ENCODE measurements around the gene PLEKHN1.
A peak's percentile ranks its signal among the peaks of the same experiment; 100 is the strongest.
"Not testable (repeated sequence)": the region's sequence is repeated elsewhere in the genome, so short reads cannot be mapped to it uniquely, and the experiment has no call there.

Gene PLEKHN1

DNA sequence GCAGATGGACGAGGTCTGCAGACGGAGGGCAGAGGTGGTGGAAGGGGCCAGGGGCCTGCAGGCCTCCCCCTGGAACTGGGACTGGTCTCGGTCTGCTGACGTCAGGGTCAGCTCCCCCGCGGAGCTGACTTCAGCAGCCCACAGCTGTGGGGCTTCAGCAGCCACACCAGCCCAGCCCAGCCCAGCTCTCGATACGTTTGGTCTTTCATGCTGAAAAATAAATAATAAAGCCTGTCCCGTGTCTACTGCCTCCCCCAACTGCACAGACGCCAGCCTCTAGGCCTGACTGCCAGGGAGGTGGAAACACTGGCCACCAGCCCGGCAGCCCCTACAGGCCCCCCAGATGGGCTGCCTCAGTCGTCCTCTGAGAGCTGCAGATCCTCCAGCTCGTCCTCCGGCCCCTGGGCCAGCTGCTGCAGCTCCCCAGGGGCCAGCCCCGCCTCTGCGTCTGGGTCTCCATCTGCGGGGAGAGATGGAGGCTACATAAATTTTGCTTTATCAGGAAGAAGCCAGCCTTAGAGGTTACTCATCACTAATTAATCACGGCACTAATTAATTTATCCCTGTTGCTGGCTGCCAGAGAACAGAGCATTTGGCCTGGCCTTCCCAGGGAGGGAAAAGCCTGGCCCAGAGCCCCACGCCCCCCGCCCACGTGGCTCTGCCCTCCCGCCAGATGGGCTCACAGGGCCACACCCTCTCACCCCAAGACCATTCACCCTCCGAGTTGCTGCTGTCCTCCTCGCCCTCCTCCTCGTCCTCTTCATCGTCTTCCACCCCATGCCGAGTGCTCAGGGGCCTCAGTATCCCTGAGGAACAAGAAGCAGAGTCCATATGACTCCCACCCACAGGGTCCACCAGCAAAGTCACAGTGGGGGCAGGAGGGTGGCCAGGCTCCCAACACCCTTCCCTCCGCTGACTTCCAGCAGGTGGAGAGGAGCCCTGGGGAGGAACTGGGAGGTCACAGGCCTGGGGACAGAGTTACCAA is 21.6 kb upstream of the PLEKHN1 start:
- DNase-seq, result no peak

DNA sequence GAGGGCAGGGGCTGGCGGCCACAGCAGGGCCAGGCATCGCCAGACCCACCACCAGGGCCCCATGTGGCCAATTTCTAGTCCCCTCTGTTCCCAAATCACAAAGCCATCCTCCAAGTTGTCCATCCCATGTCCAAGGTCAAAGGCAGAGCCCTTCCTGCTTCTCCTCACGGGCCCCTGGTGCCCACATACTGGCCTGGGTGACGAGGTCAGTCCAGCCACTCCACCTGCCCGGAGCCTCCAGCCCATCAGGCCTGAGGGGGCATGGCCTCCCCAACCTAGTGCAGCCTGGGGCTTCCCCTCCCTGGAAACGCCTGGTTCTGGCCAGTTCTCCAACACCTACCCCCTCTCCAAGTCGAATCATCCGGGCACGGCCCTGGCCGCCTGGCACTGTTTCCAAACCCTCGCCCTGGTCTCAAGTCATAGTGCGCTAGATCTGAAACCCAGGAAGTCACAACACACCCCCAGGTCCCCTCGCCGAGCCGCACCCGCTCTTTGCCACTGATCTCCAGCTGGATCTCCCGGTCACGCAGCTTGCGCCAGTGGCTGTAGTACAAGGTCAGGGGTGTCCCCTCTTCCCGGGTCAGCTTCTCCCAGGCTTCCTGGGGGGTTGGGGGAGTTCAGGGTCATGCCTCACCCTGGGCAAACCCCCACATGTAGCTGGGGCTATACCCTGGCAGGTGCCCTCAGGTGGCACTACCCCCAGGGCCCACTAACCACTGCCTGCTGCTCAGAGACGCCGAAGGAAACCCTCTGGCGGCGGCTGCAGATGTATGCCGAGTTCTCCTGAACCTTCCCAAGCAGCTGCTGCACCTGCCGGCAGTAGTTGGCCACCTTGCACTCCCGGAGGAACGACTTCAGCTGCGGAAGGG is 20.4 kb upstream of the PLEKHN1 start:
- no peak for DNase-seq

DNA sequence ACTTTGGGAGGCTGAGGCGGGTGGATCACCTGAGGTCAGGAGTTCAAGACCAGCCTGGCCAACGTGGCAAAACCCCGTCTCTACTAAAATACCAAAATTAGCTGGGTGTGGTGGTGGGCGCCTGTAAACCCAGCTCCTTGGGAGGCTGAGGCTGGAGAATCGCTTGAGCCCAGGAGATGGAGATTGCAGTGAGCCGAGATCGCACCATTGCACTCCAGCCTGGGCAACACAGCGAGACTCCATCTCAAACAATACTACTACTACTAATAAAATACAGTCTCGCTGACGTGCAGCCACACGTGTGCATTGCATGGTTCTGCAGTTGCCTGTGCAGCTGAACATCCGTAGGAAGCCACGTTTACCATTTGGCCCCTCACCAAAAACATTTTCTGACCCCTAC is 19.5 kb upstream of the PLEKHN1 start:
- DNase-seq, result not testable (repeated sequence)

DNA sequence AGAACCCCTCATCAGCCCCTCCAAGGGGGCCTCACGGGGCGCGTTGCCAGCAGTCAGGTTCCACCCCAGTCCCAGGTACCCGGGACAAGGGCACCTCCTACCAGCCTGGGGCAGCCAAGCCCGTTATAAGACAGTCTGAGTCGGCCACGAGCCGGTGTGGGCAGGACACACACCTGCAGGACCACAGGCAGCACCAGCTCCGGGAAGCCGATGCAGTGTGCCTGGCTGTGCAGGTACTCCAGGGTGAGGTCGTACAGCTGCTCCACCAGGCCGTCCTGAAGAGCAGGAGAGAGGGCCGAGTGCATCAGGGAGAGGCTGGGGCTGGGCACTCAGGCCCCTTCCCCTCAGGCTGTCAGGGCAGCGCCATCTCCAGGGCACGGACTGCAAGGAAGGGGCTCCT is 18.3 kb upstream of the PLEKHN1 start:
- DNase-seq, result no peak

DNA sequence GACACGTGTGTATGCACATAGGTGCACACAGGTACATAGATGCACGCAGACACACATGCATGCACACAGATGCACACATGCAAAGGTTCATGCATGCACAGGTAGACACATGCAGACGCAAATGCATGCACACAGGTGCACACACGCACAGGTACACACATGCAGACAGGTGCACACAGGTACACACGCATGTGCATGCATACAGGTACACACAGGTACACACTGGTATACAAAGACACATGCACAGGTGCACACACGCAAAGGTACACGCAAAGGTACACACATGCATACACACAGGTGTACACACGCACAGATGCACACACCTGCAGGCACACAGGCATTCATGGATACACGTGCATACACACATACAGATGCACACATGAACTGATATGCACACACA is 16.0 kb upstream of the PLEKHN1 start:
- DNase-seq, result no peak

DNA sequence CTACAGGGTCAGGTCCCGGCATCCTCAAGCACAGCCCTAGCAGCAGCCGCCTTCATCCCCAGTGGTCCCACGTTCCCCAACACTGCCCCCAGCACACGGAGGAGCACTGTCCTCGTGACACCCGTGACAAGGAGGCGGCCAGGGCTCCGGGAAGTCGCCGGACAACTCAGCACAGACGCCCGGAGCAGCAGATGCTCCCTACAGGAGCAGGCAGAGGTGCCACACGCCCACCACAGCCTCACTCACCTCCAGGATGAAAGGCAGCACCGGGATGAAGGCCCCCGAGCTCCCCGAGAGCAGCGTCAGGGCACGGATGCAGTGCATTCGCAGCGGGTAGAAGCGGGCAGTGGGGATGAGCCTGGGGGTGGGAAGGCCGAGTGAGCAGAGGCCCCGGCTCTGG is 15.4 kb upstream of the PLEKHN1 start:
- DNase-seq, result no peak

DNA sequence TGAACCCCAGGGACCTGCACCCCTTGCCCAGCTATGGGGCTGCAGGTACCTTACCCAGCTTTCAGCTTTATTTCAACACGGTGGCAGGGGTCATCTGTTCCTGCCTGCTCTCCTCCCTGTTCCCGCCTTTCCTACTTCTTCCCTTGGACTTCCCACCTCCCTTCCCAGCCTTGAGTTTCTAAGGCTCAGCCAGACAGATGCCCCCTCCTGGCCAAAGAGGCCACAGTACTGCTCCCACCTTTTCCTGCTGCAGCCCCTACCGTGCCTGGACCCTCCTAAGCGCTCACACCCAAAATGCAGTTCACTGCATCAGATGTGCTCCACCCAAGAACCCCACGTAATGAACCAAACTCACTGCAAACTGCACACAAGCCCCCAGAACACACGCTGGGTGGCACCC is 14.9 kb upstream of the PLEKHN1 start:
- DNase-seq, result no peak

DNA sequence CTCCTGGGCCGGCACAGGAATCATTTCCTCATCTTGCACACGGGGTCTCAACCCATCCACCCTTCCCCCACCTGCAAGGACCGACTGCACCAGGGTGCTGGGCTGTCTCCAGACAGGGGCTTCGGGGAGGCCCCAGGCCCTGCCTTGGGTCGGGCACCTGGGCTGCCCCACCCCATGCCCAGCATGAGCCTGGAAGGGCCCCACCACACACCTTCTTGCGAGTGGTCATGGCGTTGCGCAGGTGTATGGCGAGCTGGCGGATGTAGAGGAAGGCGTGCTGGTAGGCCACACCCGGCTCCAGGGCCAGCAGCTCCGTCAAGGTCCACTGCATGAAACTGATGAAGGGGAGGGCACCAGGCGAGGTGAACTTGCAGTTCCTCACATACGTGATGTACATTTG is 14.1 kb upstream of the PLEKHN1 start:
- DNase-seq, result no peak

DNA sequence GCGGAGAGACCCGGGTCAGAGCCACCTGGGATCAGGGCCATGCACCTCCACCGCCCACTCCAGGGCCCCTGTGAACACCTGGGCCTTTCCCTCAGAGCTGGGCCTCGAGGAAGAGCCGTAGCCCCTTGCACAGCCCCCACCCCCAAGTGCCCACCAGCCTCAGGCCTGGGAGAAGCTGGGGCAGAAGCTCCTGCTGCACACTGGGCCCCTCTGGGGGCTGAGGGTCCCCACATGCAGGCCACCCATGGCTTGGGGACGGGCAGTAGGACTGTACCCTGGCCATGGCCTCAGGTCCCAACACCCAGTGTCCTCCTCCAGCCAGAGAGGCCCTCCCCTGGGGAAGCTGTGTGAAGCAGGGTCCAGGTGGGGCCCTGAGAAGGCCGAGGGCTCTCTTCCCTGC is 13.7 kb upstream of the PLEKHN1 start:
- no peak for DNase-seq

DNA sequence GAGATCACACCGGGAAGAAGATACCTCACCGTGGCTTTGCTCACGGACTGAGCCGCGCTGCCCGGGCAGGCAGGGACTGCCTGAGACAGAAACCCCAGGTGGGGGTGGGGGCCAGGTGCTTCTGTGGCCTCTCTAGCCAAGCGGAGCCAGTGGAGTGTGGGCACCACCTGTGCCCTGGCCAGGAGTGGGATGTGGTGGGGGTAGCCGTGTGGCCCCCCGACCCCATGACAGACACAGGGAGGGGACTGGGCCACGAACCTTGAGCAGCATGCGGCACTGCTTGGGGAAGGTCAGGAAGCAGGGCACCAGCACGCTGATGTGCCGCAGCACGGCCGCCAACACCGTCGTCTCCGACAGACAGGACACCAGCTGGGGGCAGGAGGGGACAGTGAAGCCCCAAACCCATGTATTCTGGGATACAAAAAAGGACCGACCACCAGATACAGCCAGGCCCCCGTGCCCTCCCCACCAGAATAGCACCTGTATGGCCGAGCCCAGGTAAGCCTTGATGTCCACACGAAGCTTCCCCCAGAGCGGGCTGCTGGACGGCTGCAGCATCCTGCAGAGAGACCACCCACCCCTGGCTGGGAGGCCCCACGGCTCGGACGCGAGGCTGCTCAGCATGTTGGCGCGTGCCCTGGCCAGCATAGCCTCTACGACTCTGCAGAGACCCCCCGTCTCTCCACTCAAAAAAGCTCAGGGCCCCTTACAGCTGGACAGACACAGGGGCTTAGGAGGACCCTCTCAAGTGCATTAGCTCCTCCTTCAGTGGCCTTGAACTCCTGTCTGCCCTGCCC is 12.6 kb upstream of the PLEKHN1 start:
- no peak for DNase-seq

DNA sequence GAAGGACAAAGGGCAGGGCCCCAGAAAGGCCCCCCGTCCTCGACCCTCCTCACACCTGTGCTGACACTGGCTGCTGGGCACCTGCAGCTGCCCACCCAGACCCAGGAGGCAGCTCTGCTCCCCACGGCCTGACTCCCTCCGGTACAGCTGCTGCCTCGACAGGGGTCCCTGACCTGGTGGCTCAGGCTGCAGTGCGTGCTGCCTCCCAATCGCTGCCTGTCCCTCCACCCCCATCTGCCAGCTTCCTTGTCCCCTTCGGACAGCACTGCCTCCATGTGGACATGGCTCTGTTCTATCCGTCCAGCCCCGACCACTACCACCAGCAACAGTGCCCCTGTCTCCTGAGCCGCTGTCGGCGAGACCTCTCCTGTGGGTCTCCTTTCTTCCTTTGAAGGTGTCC is 11.4 kb upstream of the PLEKHN1 start:
- DNase-seq, result no peak

DNA sequence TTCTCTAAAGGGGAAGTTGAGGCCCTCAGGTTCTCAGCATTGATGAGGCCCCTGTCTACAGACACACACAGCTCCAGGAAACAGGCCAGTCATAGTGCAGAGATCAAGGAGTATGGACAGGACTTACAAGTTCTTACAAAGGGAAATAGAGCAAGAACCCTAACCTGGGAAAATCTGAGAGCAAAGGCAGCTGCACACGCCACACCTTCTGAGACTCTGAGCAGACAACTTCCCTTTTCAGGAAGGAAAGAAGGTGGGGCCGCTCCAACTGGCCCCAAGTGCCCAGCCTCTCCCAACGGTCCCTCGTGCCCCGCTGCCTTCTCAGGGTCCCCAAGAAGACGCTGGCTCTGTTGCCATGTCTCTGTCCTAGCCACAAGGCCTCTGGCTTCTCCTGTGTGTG is 10.8 kb upstream of the PLEKHN1 start:
- DNase-seq, result no peak

DNA sequence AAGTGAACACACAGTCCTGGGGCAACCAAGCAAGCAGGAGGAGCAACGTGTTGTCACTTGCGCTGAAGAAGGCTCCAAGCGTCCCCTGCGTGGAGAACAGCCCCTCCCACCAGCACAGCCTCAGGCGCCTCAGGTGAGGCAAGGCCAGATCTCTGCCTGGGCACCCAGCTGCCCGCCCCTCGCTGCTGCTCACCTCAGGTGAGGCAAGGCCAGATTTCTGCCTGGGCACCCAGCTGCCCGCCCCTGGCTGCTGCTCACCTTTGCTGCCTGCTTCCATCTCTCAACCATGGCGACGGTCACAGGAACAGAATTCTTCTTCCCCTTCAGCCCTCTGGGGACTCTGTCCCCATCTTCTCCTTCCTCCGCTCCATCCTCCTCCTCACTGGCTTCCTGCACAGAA is 9.6 kb upstream of the PLEKHN1 start:
- no peak for DNase-seq

DNA sequence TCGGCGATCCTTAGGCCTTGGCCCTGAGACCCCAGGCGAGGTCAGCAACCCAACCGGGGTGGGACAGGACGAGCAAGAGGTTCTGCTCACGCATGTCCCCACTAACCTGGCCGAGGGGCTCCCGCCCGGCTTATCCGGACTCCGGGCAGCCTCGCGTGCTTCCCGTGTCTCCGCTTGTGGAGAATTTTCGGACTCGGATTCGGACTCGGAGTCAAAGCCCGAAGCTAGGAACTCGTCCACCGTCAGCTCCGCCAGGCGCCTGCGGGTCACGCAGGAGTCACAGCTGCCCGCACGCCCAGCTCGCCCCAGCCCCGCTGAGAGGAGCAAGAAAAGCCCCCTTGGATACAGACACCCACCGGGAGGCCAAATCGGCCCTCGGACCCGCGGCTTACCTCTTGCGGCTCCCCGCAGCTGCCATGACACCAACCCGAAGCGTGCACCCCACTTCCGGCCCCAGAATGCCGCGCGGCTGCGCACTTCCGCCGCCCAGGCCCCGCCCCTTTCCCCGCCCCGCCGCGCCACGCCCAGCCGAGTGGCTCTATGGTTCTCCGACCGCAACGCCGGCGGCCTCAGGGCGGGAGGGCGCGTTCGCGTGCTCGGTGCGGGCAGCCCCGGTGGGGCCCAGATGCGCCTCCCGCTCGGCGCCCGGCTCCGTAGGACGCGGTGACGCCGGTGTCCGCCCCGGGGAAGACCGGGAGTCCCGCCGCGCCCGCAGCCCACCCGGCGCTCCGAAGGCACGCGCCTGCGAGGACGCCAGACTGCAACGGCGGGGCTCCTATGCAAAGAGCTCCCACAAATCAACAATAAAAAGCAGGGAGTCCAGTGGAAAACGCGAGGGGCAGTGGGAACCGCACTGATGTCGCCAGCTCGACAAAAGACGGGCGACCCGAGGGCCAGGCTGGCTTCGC is 7.2 kb upstream of the PLEKHN1 start, which contains the start of gene NOC2L:
TSS of gene NOC2L (minus strand) at position 434 of the 908 bp plus-strand sequence. CDS start at position 418, 16 bp downstream.
- DNase-seq, result peak; percentile 97

DNA sequence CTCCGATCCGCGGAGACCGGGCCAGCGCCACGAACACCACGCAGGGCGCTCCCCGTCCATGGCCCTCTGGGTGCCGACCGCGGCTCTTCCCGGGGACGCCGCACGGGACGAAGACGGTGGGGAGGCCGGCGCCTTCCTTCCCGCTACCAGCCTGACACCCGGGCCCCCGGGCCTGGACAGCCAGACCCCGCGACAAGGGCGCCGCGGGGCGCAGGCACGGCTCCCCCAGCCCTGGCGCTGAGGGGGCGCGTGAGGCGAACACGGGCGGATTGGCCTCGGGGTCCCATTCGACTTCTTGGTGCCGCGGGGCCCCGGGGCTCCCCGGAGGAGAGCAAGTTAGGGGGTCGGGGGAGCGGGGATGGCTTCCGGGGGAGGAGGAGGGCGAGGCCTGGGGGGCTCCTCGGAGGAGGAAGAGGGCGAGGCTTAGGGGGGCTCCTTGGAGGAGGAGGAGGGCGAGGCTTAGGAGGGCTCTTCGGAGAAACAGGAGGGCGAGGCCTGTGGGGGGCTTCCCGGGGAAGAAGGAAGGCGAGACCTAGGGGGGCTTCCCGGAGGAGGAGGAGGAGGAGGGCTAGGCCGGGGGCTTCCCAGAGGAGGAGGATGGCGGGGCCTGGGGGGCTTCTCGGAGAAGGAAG is 6.4 kb upstream of the PLEKHN1 start:
- DNase-seq, result no peak

DNA sequence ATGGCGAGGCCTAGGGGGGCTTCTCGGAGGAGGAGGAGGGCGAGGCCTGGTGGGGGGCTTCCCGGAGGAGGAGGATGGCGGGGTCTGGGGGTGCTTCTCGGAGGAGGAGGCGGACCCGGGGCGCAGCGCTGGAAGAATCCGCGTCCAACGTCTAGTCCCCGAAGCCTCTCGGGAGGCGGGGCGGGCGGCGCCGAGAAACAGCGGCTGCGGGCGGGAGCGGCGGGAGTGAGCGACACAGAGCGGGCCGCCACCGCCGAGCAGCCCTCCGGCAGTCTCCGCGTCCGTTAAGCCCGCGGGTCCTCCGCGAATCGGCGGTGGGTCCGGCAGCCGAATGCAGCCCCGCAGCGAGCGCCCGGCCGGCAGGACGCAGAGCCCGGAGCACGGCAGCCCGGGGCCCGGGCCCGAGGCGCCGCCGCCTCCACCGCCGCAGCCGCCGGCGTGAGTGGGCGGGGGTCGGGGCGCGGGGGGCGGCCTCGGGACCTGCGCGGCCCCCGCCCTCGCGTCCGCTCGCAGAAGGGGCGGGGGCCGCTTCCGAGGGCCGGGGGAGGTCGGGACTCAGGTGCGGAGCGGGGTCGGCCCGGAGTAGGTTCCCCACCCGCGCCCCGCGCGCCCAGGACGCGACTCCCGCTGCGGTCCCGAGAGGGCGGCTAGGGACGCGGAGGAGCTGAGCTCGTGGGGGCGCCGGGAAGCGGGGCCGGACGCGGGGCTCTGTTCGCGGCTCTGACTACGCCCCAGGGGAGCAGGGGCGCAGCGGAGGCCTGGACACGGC is 5.7 kb upstream of the PLEKHN1 start, which contains the start of gene KLHL17:
TSS of gene KLHL17 (plus strand) at position 222 of the 769 bp plus-strand sequence. CDS start at position 332, 110 bp downstream.
- DNase-seq, result peak; percentile 88

DNA sequence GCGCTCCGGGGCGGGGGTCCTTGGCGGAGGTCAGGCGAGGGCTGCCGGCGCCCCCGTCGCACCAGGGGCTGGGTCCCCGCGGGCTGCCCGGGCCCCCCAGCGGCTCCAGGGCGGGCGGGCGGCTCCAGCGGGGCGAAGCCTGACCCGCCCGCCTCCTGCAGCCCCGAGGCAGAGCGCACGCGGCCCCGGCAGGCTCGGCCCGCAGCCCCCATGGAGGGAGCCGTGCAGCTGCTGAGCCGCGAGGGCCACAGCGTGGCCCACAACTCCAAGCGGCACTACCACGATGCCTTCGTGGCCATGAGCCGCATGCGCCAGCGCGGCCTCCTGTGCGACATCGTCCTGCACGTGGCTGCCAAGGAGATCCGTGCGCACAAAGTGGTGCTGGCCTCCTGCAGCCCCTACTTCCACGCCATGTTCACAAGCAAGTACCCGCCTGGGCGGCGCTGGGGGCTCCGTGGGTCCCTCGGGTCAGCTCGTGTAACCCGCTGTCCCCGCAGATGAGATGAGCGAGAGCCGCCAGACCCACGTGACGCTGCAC is 5.1 kb upstream of the PLEKHN1 start:
- DNase-seq, result no peak

DNA sequence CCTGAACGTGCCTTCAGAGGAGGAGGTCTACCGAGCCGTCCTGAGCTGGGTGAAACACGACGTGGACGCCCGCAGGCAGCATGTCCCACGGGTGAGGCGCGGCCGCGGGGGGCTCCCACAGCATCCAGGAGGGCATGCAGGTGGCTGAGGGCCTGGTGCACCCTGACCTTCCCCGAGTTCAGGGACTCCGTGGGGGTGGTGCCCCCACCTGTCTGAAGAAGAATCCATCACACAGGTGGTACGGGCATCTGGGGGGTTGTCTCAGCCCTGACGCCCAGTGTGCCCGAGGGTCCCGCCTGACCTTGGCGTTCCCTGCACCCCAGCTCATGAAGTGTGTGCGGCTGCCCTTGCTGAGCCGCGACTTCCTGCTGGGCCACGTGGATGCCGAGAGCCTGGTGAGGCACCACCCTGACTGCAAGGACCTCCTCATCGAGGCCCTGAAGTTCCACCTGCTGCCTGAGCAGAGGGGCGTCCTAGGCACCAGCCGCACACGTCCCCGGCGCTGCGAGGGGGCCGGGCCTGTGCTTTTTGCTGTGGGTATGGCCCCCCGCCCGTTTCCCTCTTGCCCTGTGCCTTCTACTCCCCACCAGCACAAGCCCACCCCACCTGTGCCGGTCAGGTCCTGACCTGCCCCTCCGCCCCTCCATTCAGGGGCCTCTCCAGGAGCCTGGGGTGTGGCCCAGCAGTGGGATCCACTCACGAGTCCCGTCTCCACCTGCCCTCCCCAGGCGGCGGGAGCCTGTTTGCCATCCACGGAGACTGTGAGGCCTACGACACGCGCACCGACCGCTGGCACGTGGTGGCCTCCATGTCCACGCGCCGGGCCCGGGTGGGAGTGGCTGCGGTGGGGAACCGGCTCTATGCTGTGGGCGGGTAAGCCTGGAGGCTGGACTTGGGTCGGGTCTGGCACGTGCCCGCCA is 3.6 kb upstream of the PLEKHN1 start:
- DNase-seq, result no peak

DNA sequence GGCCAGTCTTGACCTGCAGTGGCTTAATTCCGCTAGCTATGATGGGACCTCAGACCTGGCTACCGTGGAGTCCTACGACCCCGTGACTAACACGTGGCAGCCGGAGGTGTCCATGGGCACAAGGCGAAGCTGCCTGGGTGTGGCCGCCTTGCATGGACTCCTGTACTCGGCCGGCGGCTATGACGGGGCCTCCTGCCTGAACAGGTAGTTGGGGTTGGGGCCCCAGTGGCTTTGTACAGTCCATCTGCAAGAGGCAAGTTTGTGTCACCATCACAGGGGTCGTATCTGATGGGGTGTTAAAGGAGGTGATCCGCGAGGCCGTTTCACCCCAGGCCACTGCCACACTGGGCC is 3.0 kb upstream of the PLEKHN1 start:
- DNase-seq, result no peak

Data from activated CD4-positive, alpha-beta T cell treated with anti-CD3 and anti-CD28 coated beads, Interleukin-10, Interleukin-2, amounts not matched to agents 100 ng/mL and 50 ng/mL, durations not matched to agents 16 hours and 8 hours (primary cell).